ENCODE data around the gene CLTA.

DNA sequence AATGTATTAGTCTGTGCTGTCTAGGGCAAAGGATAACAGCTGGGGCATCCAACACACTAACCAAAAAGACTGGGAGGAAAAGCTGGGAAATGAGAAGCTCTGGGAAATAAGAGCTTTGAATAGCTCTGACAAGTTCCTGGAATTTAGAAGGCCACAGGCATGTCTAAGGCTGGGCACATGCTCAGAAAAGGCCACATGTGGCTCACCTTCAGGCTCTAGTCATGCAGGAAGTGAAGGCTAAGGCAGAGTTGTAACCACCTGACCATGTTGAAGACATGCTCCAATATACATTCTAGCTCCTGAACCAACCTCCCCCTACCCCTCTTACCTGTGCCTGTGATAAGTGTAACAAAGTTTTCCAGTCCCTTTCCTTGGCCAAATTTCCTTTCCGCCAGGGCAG lies 31.7 kb downstream of the CLTA start:
- TF ChIP-seq, protein P1, sequence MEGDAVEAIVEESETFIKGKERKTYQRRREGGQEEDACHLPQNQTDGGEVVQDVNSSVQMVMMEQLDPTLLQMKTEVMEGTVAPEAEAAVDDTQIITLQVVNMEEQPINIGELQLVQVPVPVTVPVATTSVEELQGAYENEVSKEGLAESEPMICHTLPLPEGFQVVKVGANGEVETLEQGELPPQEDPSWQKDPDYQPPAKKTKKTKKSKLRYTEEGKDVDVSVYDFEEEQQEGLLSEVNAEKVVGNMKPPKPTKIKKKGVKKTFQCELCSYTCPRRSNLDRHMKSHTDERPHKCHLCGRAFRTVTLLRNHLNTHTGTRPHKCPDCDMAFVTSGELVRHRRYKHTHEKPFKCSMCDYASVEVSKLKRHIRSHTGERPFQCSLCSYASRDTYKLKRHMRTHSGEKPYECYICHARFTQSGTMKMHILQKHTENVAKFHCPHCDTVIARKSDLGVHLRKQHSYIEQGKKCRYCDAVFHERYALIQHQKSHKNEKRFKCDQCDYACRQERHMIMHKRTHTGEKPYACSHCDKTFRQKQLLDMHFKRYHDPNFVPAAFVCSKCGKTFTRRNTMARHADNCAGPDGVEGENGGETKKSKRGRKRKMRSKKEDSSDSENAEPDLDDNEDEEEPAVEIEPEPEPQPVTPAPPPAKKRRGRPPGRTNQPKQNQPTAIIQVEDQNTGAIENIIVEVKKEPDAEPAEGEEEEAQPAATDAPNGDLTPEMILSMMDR (IDR thresholded peaks at IDR 0.05): no peak
- TF ChIP-seq EP300 (IDR thresholded peaks at IDR 0.05) (no peak), POLR2AphosphoS5 (IDR thresholded peaks at IDR 0.05) (no peak)

Measured in gastroesophageal sphincter (tissue), 3 donors.